Activated T-cell treated with anti-CD3 and anti-CD28 coated beads, Interleukin-2, amount 50 U/mL, for 24 hours (primary cell): ENCODE data around the gene KRT74.

Experiments used
- DNase-seq: peaks from one replicate; pipeline ENCODE4 v3.0.0-alpha.2; 2020
- H3K27ac Mint-ChIP-seq: 2 replicates; pipeline ENCODE4 v1.8.0; 2020; ENCODE audit warnings: mild to moderate bottlenecking, mixed read lengths
- H3K27me3 Mint-ChIP-seq: 2 replicates; pipeline ENCODE4 v1.8.0; 2020; ENCODE audit warnings: mixed read lengths
- H3K36me3 Mint-ChIP-seq: 2 replicates; pipeline ENCODE4 v1.8.0; 2020; ENCODE audit warnings: low read depth, mixed read lengths
- H3K4me1 Mint-ChIP-seq: 2 replicates; pipeline ENCODE4 v1.8.0; 2020; ENCODE audit warnings: low read depth, mixed read lengths
- H3K4me3 Mint-ChIP-seq: 2 replicates; pipeline ENCODE4 v1.8.0; 2020; ENCODE audit warnings: mild to moderate bottlenecking, moderate library complexity, mixed read lengths
- H3K9me3 Mint-ChIP-seq: 2 replicates; pipeline ENCODE4 v1.8.0; 2020; ENCODE audit warnings: mixed read lengths

The KRT74 gene

GRCh38 chr12:52570511-52570910 lies 3.1 kb downstream of the KRT74 start:
- H3K27ac Mint-ChIP-seq: no peak overlapping the region
- H3K36me3 Mint-ChIP-seq: no peaks in the 10 kb centered on the region
- H3K27me3 Mint-ChIP-seq: peaks cover 9% of the 10 kb centered on the region
- H3K4me3 Mint-ChIP-seq: no peak overlapping the region
- H3K9me3 Mint-ChIP-seq: no peaks in the 10 kb centered on the region
- no peaks in the 10 kb centered on the region for H3K4me1 Mint-ChIP-seq
- DNase-seq: no peak

DNA sequence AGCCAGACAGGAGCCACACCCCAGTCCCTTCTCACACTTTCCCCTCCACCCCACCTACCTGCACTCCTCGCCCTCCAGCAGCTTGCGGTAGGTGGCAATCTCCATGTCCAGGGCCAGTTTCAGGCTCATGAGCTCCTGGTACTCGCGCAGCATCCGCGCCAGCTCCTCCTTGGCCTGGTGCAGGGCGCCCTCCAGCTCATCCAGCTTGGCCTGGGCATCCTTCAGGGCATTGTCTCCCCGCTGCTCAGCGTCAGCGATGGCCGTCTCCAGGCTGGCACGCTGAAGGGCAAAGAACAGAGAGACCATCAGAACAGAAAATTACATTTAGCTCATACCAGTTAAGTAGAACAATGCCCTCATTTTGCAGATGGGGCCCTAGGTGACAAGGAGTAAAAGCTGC lies 5.5 kb downstream of the KRT74 start:
- H3K27ac Mint-ChIP-seq: no peak overlapping the region
- H3K27me3 Mint-ChIP-seq: peaks cover 18% of the 10 kb centered on the region
- no peaks in the 10 kb centered on the region for H3K36me3 Mint-ChIP-seq
- no peak for DNase-seq
- no peaks in the 10 kb centered on the region for H3K9me3 Mint-ChIP-seq
- no peak overlapping the region for H3K4me3 Mint-ChIP-seq
- H3K4me1 Mint-ChIP-seq: no peaks in the 10 kb centered on the region

- Mint-ChIP-seq H3K4me1 (no peaks in the 10 kb centered on the region), H3K36me3 (no peaks in the 10 kb centered on the region), H3K27me3 (peaks cover 18% of the 10 kb centered on the region), H3K9me3 (no peaks in the 10 kb centered on the region), H3K4me3 (no peak overlapping the region), H3K27ac (no peak overlapping the region)
- DNase-seq: no peak
Measured at GRCh38 chr12:52566847-52567291, 6.8 kb downstream of the KRT74 start.

DNA sequence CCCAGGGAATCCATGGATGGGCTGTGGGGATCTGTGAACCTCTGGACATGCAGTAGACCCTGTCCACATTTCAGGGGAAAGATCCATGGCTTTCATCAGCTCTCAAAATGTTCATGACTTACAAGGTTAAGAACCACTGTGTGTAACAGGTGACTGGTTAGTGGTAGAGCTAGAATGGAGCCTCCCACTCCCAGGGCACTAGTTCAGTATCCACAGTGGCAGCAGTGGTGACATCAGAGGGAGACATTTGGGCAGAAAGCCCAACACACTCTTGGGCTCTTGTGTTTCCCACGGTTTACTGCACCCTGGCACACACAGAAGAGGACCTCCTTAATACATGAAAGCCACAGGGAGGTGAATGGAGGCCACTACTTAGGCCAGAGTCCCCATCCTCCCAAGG lies 9.1 kb downstream of the KRT74 start:
- DNase-seq: no peak
- Mint-ChIP-seq H3K36me3 (no peaks in the 10 kb centered on the region), H3K9me3 (no peaks in the 10 kb centered on the region), H3K4me3 (no peak overlapping the region), H3K4me1 (no peaks in the 10 kb centered on the region), H3K27me3 (peaks cover 24% of the 10 kb centered on the region), H3K27ac (no peak overlapping the region)

- H3K9me3 Mint-ChIP-seq: no peaks in the 10 kb centered on the region
- no peaks in the 10 kb centered on the region for H3K4me1 Mint-ChIP-seq
- no peak overlapping the region for H3K4me3 Mint-ChIP-seq
- no peaks in the 10 kb centered on the region for H3K36me3 Mint-ChIP-seq
- DNase-seq: no peak
- no peak overlapping the region for H3K27ac Mint-ChIP-seq
- peaks cover 18% of the 10 kb centered on the region for H3K27me3 Mint-ChIP-seq
Measured at GRCh38 chr12:52561880-52562449, 11.7 kb downstream of the KRT74 start.

DNA sequence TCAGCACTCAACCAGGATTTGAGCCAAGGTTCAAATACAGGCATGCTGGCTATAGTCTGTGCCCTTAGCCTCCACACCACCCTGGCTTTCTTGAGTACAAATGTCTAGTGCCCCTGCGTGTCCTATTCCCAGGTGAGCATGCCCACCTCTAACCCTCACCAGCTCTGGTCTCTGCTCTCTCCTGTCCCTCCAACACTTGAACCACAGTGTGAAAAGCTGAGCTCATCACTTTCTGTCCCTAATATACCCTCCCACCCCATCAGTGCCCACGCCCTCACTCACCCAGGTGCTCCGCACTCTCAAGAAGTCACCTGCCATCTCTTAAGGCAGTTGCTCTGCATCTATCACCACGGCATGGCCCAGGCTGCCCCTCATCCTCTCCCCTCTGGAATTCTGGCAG lies 13.7 kb downstream of the KRT74 start:
- Mint-ChIP-seq H3K36me3 (no peaks in the 10 kb centered on the region), H3K27me3 (peaks cover 14% of the 10 kb centered on the region), H3K27ac (no peak overlapping the region), H3K4me3 (no peak overlapping the region), H3K9me3 (no peaks in the 10 kb centered on the region), H3K4me1 (no peaks in the 10 kb centered on the region)
- DNase-seq: no peak

- no peaks in the 10 kb centered on the region for H3K4me1 Mint-ChIP-seq
- H3K27ac Mint-ChIP-seq: no peak overlapping the region
- no peak overlapping the region for H3K4me3 Mint-ChIP-seq
- no peaks in the 10 kb centered on the region for H3K36me3 Mint-ChIP-seq
- peaks cover 10% of the 10 kb centered on the region for H3K27me3 Mint-ChIP-seq
- H3K9me3 Mint-ChIP-seq: no peaks in the 10 kb centered on the region
- DNase-seq: no peak
Measured at GRCh38 chr12:52558781-52559445, 14.7 kb downstream of the KRT74 start.

- Mint-ChIP-seq H3K27me3 (peaks cover 10% of the 10 kb centered on the region), H3K4me1 (no peaks in the 10 kb centered on the region), H3K4me3 (no peak overlapping the region), H3K9me3 (no peaks in the 10 kb centered on the region), H3K36me3 (no peaks in the 10 kb centered on the region), H3K27ac (no peak overlapping the region)
- DNase-seq: no peak
Measured at GRCh38 chr12:52557476-52557875, 16.2 kb downstream of the KRT74 start.

DNA sequence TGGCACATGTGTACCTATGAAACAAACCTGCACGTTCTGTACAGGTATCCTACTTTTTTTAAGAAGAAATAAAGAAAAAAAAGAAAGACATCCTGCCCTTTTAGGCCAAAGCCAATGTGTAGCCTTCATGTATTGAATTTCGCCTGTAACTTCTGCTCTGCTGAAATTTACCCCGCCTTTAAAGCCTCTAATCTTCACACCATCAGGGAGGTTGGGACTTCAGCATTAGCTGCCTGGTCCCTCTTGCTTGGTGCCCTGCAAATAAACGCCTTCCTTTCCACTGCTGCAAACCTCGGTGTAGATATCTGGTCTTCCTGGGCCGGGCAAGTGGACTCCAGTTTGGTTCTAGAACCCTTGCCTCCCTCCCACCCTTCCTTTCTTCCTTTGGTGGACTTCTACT lies 18.1 kb downstream of the KRT74 start:
- Mint-ChIP-seq H3K4me3 (no peak overlapping the region), H3K27me3 (peaks cover 12% of the 10 kb centered on the region), H3K27ac (no peak overlapping the region), H3K9me3 (no peaks in the 10 kb centered on the region), H3K36me3 (no peaks in the 10 kb centered on the region), H3K4me1 (no peaks in the 10 kb centered on the region)
- no peak for DNase-seq

GRCh38 chr12:52552681-52553195 lies 20.9 kb downstream of the KRT74 start, which contains the start of gene KRT71:
TSS of gene KRT71 (minus strand) at chr12:52553145. CDS start at chr12:52553077, 68 bp downstream.
- no peak for DNase-seq
- H3K27ac Mint-ChIP-seq: no peak within 1 kb of the TSS
- no peaks in the 10 kb centered on the region for H3K4me1 Mint-ChIP-seq
- H3K9me3 Mint-ChIP-seq: no peaks in the 10 kb centered on the region
- H3K4me3 Mint-ChIP-seq: no peak within 1 kb of the TSS
- peaks cover 5% of the 10 kb centered on the region for H3K27me3 Mint-ChIP-seq
- H3K36me3 Mint-ChIP-seq: no peaks in the 10 kb centered on the region

DNA sequence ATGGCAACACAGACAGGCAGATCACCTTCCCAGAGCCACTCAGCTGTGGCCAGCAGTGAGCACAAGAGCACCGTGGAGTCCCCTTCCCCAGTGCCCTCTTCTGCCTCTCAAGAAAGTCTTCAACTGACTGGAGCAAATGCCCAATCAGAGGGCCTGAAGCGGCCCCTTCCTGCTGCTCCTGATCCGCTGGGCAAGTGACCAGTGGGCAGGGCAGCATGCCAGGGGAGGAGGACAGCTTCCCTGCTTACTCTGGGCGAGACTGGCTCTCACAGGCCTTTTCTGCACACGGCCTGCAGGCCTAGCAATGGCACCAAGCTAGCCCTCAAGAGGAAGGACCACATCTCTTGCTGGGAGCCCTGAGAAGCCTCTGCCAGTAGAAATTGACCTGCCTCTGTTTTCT lies 21.6 kb downstream of the KRT74 start:
- H3K4me3 Mint-ChIP-seq: no peak overlapping the region
- H3K27me3 Mint-ChIP-seq: peaks cover 5% of the 10 kb centered on the region
- H3K9me3 Mint-ChIP-seq: no peaks in the 10 kb centered on the region
- no peaks in the 10 kb centered on the region for H3K36me3 Mint-ChIP-seq
- H3K4me1 Mint-ChIP-seq: no peaks in the 10 kb centered on the region
- H3K27ac Mint-ChIP-seq: no peak overlapping the region
- no peak for DNase-seq

DNA sequence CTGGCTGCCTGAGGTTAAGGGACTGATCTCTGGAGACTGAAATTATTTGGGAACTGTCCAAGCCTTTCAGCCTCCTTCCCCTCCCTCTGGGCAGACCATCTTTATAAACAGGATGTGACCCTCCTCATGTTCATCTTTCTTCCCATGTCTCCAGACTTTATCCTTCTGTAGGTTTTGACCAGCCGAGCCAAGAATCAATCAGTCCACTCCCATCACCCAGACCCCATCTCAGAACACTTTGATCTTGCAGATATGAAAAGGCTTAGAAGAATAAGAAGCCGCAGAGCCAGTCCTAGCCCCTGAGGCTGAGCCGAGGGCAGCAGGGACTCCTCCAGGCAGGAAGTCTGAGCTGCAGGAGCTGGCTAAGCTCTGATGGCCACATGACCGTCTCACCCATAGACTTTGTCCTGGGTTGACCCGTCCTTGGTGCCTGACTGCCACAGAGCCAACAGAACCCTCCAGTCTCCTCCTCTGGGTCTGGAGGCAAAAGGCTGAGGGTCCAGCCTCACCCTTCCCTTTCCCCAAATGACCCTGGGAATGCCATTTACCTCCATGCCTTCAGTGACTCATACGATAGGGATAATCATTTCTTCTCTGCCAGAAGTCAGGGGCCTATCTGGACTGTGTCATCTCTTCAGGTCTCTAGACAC lies 22.3 kb downstream of the KRT74 start:
- Mint-ChIP-seq H3K4me1 (no peaks in the 10 kb centered on the region), H3K4me3 (no peak overlapping the region), H3K36me3 (no peaks in the 10 kb centered on the region), H3K9me3 (no peaks in the 10 kb centered on the region), H3K27ac (no peak overlapping the region), H3K27me3 (peaks cover 5% of the 10 kb centered on the region)
- DNase-seq: no peak

DNA sequence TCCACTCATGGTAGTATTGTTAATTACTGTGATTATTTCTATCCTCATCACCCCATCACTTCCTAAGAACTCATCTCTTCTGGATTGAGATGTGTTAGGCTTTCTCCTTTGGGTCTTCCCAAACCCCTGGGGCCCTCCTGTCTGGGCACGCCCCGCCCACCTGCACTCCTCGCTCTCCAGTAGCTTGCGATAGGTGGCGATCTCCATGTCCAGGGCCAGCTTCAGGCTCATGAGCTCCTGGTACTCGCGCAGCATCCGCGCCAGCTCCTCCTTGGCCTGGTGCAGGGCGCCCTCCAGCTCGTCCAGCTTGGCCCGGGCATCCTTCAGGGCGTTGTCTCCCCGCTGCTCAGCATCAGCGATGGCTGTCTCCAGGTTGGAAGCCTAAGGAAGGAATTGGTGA lies 27.5 kb downstream of the KRT74 start:
- Mint-ChIP-seq H3K27ac (no peak overlapping the region), H3K4me1 (peaks cover 3% of the 10 kb centered on the region), H3K36me3 (no peaks in the 10 kb centered on the region), H3K4me3 (no peak overlapping the region), H3K9me3 (no peaks in the 10 kb centered on the region), H3K27me3 (peaks cover 1% of the 10 kb centered on the region)
- DNase-seq: no peak

GRCh38 chr12:52543985-52544883 lies 29.4 kb downstream of the KRT74 start:
- Mint-ChIP-seq H3K4me3 (no peak overlapping the region), H3K36me3 (no peaks in the 10 kb centered on the region), H3K9me3 (no peaks in the 10 kb centered on the region), H3K4me1 (peaks cover 3% of the 10 kb centered on the region), H3K27ac (no peak overlapping the region), H3K27me3 (no peaks in the 10 kb centered on the region)
- DNase-seq: no peak
